IPS-15b (cell line): ENCODE measurements around the gene BOLA2.
"Not testable (repeated sequence)": the region's sequence is repeated elsewhere in the genome, so short reads cannot be mapped to it uniquely, and the experiment has no call there.

Experiments used
- H3K27me3 ChIP-seq: one replicate; pipeline ENCODE4 v1.6.1; 2013; ENCODE audit warnings: low read length; ENCODE audit not compliant: control insufficient read depth, insufficient read depth
- H3K36me3 ChIP-seq: one replicate; pipeline ENCODE4 v1.6.1; 2013; ENCODE audit warnings: low read length; ENCODE audit not compliant: control insufficient read depth, insufficient read depth
- H3K4me1 ChIP-seq: one replicate; pipeline ENCODE4 v1.6.1; 2013; ENCODE audit warnings: mild to moderate bottlenecking, low read length; ENCODE audit not compliant: control insufficient read depth, insufficient read depth
- H3K4me3 ChIP-seq: one replicate; pipeline ENCODE4 v1.5.1; 2013; ENCODE audit warnings: low read depth, low read length
- H3K9ac ChIP-seq: one replicate; pipeline ENCODE4 v1.6.1; 2013; ENCODE audit warnings: low read depth, mild to moderate bottlenecking, low read length
- H3K9me3 ChIP-seq: one replicate; pipeline ENCODE4 v1.6.1; 2013; ENCODE audit warnings: mild to moderate bottlenecking, low read length; ENCODE audit not compliant: control insufficient read depth, insufficient read depth

BOLA2 gene

GRCh38 chr16:29453754-29454153, 397 bp downstream of the BOLA2 start:
- not testable (repeated sequence) for H3K4me3 ChIP-seq, H3K9ac ChIP-seq, H3K4me1 ChIP-seq, H3K36me3 ChIP-seq, H3K27me3 ChIP-seq, H3K9me3 ChIP-seq

DNA sequence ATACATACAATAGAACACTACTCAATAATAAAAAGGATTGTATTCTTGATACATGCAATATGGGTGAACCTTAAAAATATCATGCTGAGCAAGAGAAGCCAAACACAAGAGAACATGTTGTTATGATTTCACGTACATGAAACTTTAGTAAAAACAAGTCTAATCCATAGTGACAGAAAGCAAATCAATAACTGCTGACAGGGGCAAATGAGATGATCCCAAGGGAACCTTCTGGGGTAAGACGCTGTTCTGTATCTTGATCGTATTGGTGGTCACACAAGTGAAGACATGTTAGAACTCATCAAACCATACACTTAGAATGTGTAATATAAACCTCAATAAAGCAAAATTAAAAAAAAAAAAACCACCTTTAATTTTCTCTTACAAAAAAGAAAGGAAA, 28.8 kb downstream of the BOLA2 start:
- H3K4me1 ChIP-seq, H3K4me3 ChIP-seq, H3K9me3 ChIP-seq, H3K36me3 ChIP-seq, H3K9ac ChIP-seq, H3K27me3 ChIP-seq: not testable (repeated sequence)

DNA sequence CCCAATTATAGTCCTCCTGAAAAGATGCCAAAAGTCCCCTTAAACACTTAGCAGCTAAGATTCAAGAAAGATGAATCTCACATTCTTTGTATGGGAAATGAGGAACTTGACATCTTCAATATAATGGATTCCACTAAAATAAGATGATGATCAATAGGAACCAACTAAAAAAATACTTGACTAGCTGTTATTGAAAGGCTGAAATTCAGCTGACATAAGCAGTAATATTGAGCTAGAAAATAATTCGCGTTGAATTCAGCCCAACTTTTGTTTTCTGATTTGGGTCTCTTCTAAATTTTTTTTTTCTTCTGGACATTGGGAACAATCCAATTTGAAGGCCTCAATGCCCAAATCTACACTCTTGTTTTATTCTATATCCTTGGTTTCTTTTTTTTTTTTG, 30.6 kb downstream of the BOLA2 start:
- not testable (repeated sequence) for H3K4me1 ChIP-seq, H3K36me3 ChIP-seq, H3K4me3 ChIP-seq, H3K9me3 ChIP-seq, H3K9ac ChIP-seq, H3K27me3 ChIP-seq

DNA sequence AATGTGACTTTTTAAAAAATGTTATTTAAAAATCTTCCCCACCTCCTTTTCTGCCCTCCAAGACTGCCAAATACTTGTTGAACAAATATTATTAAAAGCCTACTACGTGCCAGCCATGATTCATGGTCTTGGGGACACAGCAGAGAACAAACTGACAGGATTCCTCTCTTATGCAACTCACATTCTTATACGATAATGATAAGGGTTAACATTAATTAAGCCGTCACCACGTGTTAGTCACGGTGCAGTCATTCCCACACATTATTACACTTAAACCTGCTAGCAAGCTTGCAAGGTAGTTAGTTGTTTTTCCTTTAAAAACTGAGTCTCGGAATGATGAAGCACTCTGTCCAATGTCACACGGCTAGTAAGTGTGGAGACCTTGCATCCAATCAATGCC, 48.9 kb downstream of the BOLA2 start:
- H3K27me3 ChIP-seq, H3K9ac ChIP-seq, H3K4me1 ChIP-seq, H3K36me3 ChIP-seq, H3K9me3 ChIP-seq, H3K4me3 ChIP-seq: not testable (repeated sequence)
